ENCODE results near the gene SLC26A1. TPM values are rescaled to one million over a fixed set of nuclear protein-coding genes. Genes with fewer than 3 reads are reported as not detected.

SLC26A1 gene
- total RNA-seq, 1 donor from 2014 or later: under 0.01 TPM

GRCh38 chr4:986879-987623, 6.2 kb downstream of the SLC26A1 start, which contains the start of gene IDUA:
Gene IDUA (plus strand): TSS chr4:987044. CDS start chr4:987085, 41 bp downstream.
- TF ChIP-seq, protein P1, sequence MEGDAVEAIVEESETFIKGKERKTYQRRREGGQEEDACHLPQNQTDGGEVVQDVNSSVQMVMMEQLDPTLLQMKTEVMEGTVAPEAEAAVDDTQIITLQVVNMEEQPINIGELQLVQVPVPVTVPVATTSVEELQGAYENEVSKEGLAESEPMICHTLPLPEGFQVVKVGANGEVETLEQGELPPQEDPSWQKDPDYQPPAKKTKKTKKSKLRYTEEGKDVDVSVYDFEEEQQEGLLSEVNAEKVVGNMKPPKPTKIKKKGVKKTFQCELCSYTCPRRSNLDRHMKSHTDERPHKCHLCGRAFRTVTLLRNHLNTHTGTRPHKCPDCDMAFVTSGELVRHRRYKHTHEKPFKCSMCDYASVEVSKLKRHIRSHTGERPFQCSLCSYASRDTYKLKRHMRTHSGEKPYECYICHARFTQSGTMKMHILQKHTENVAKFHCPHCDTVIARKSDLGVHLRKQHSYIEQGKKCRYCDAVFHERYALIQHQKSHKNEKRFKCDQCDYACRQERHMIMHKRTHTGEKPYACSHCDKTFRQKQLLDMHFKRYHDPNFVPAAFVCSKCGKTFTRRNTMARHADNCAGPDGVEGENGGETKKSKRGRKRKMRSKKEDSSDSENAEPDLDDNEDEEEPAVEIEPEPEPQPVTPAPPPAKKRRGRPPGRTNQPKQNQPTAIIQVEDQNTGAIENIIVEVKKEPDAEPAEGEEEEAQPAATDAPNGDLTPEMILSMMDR (IDR thresholded peaks at IDR 0.05; ENCODE audit: insufficient read depth, low read length, severe bottlenecking): peak; percentile 53
- H3K27me3 ChIP-seq (ENCODE audit: control insufficient read depth, insufficient read depth, low read length): no peaks in the 10 kb centered on the region
- FAIRE-seq (no peak), DNase-seq (ENCODE audit: low read depth) (peak; percentile 23)
- H3K4me3 ChIP-seq (ENCODE audit: low read depth, low read length): peak within 1 kb of the TSS; percentile 59
- peaks cover 5% of the 10 kb centered on the region for H3K36me3 ChIP-seq (ENCODE audit: control insufficient read depth, insufficient read depth, low read length)

DNA sequence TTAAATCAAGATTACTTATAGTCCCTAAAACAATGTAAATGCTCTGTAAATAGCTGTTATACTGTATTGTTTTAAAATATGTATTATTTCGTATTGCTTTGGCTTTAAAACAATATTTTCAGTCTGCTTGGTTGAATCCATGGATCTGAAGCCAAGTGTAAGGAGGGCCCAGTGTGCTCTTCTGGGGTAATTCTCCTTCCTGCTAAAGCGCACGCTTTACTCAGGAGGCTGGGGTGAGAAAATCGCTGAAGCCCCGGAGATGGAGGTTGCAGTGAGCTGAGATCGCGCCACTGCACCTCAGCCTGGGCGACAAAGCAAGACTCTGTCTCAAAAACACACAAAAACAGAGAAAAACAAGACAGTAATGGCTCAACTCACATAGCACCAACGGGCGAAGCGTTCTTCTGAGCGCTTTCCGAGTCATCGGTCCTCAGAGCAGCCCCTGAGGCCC, 6.8 kb downstream of the SLC26A1 start:
- H3K36me3 ChIP-seq (ENCODE audit: control insufficient read depth, insufficient read depth, low read length): peaks cover 5% of the 10 kb centered on the region
- no peaks in the 10 kb centered on the region for H3K27me3 ChIP-seq (ENCODE audit: control insufficient read depth, insufficient read depth, low read length)
- TF ChIP-seq, protein P1 (IDR thresholded peaks at IDR 0.05; ENCODE audit: insufficient read depth, low read length, severe bottlenecking): no peak
- no peak for DNase-seq (ENCODE audit: low read depth)
- FAIRE-seq: no peak
- H3K4me3 ChIP-seq (ENCODE audit: low read depth, low read length): peak overlapping the region; percentile 59

DNA sequence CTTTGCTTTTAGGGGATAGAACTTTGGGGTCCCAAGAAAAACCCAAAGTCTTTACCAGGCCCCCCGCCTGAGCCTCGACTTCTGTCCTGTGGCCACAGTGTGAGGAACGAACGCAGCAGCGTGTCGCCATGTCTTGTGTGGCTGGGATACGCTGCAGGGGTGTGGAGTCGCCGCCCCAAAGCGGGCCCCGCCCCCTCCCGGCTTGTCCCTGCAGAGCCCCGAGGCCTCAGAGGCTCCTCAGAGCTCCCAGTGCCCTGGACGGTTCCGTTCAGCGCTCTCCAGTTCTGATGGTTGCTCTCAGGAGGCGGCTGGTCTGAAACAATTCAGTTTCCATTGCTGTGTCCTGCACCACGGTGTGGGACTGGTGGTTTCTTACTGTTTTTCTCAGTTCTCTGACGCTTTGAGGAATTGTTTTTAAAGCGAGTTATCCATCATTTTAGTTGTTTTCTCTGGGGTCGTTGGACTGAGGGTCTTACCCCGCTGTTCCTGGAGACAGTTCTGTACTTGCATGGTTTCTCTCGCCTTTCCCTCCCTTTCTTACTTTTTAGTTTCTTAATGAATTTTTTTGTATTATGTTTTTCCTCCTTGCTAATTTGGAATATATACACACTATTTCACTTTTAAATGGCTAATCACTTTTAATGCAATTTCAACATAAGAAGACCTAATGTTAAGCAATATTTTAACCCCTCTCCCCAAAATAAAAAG, 7.9 kb downstream of the SLC26A1 start:
- Histone ChIP-seq H3K27me3 (ENCODE audit: control insufficient read depth, insufficient read depth, low read length) (no peaks in the 10 kb centered on the region), H3K36me3 (ENCODE audit: control insufficient read depth, insufficient read depth, low read length) (peaks cover 5% of the 10 kb centered on the region), H3K4me3 (ENCODE audit: low read depth, low read length) (peak overlapping the region; percentile 27)
- DNase-seq (ENCODE audit: low read depth) (peak; percentile 39), FAIRE-seq (no peak)
- TF ChIP-seq, protein P1 (IDR thresholded peaks at IDR 0.05; ENCODE audit: insufficient read depth, low read length, severe bottlenecking): no peak

DNA sequence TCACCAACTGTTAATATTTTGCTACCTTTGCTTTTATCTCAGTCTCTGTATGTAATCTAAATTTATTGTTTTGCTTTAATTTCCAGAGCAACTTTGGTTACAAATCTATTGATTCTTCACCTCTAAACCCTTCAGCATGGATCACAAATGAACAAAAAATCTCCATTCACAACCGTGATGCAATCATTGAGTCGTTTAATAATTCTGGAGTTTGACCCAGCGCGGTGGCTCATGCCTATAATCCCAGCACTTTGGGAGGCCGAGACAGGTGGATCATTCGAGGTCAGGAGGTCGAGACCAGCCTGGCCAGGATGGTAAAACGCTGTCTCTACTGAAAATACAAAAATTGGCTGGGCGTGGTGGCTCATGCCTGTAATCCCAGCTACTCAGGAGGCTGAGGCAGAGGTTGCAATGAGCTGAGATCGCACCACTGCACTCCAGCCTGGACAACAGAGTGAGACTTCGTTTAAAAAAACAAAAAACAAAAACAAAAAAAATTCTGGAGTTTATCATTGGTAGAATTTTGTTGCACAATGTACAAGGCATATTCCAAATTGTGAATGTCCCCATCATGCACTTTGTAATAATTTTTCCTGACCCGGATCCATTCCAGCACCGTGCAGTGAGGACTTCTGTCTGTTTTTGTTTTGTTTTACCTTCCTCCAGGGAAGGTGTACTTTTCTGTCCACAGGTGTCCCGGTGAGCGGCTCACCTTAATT, 8.7 kb downstream of the SLC26A1 start:
- DNase-seq (ENCODE audit: low read depth) (no peak), FAIRE-seq (no peak)
- TF ChIP-seq, protein P1 (IDR thresholded peaks at IDR 0.05; ENCODE audit: insufficient read depth, low read length, severe bottlenecking): no peak
- H3K4me3 ChIP-seq (ENCODE audit: low read depth, low read length): no peak overlapping the region
- no peaks in the 10 kb centered on the region for H3K36me3 ChIP-seq (ENCODE audit: control insufficient read depth, insufficient read depth, low read length)
- H3K27me3 ChIP-seq (ENCODE audit: control insufficient read depth, insufficient read depth, low read length): no peaks in the 10 kb centered on the region

DNA sequence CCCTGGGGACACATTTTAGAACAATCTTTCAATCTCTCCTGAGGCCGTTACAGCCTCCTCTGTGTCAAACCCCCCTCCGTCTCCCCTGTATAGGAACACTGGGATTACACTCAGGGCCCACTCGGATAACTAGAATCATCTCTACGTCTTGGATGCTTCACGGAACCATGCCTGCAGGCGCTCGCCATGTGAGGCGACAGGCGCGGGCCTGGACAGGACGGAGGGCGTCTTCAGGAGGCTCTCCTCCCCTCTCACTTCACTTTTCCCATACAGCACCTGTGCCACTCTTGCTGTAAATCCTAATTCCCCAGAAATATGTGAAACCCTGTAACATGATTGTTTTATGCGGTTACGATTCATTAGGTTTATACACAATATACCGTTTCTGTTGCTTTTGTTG, 10.4 kb downstream of the SLC26A1 start:
- FAIRE-seq: no peak
- TF ChIP-seq, protein P1 (IDR thresholded peaks at IDR 0.05; ENCODE audit: insufficient read depth, low read length, severe bottlenecking): no peak

More for the DNA sequence above, 10.4 kb downstream of the SLC26A1 start:
- Histone ChIP-seq H3K36me3 (ENCODE audit: control insufficient read depth, insufficient read depth, low read length) (no peaks in the 10 kb centered on the region), H3K4me3 (ENCODE audit: low read depth, low read length) (no peak overlapping the region), H3K27me3 (ENCODE audit: control insufficient read depth, insufficient read depth, low read length) (no peaks in the 10 kb centered on the region)
- DNase-seq (ENCODE audit: low read depth): no peak
